Neuronal stem cell (in vitro differentiated cells): ENCODE data around the gene UGT1A3.
A peak's percentile ranks its signal among the peaks of the same experiment; 100 is the strongest.

ENCODE experiments used
- DNase-seq: peaks from one replicate; pipeline ENCODE4 v3.0.0-alpha.2; 2013; ENCODE audit warnings: low spot score
- H2AFZ ChIP-seq: one replicate; pipeline ENCODE4 v1.6.1; 2013; ENCODE audit warnings: mild to moderate bottlenecking, low read length, inconsistent platforms
- H2AK5ac ChIP-seq: 2 replicates; pipeline ENCODE4 v1.6.1; 2013; ENCODE audit warnings: low read depth, mild to moderate bottlenecking, inconsistent platforms, low read length, moderate library complexity, mixed read lengths
- H2BK120ac ChIP-seq: 2 replicates; pipeline ENCODE4 v1.6.1; 2013; ENCODE audit warnings: low read depth, mild to moderate bottlenecking, inconsistent platforms, low read length, moderate library complexity, mixed read lengths
- H2BK12ac ChIP-seq: one replicate; pipeline ENCODE4 v1.6.1; 2013; ENCODE audit warnings: low read length, inconsistent platforms
- H2BK15ac ChIP-seq: 2 replicates; pipeline ENCODE4 v1.6.1; 2013; ENCODE audit warnings: mild to moderate bottlenecking, low read length, inconsistent platforms, mixed read lengths
- H2BK5ac ChIP-seq: one replicate; pipeline ENCODE4 v1.6.1; 2013; ENCODE audit warnings: inconsistent platforms, mild to moderate bottlenecking, low read length, moderate library complexity
- H3K14ac ChIP-seq: one replicate; pipeline ENCODE4 v1.6.1; 2013; ENCODE audit warnings: low read length, inconsistent platforms
- H3K18ac ChIP-seq: 2 replicates; pipeline ENCODE4 v1.6.1; 2013; ENCODE audit warnings: low read length, inconsistent platforms
- H3K23ac ChIP-seq: 2 replicates; pipeline ENCODE4 v1.6.1; 2013; ENCODE audit warnings: low read depth, mild to moderate bottlenecking, mixed read lengths, low read length, inconsistent platforms; ENCODE audit not compliant: poor library complexity
- H3K27ac ChIP-seq: replicated peaks from 3 replicates; pipeline ENCODE4 v1.5.1; 2013; ENCODE audit warnings: low read length, inconsistent platforms
- H3K27me3 ChIP-seq, 3 experiments: 2 replicates each; pipeline ENCODE4 v1.6.1; 2013; ENCODE audit warnings: low read length in 3 of 3, mild to moderate bottlenecking in 2 of 3, inconsistent platforms in 1 of 3, low read depth in 1 of 3, mixed read lengths in 1 of 3, moderate library complexity in 1 of 3; ENCODE audit not compliant: control insufficient read depth in 3 of 3, insufficient read depth in 3 of 3
- H3K36me3 ChIP-seq, 2 donors: replicated peaks in 1 of 2; 2 replicates each; pipeline ENCODE4 v1.6.1; 2013; ENCODE audit warnings: low read length in 2 of 2; ENCODE audit not compliant: control insufficient read depth in 2 of 2, insufficient read depth in 2 of 2
- H3K4ac ChIP-seq: 2 replicates; pipeline ENCODE4 v1.6.1; 2013; ENCODE audit warnings: inconsistent platforms, mild to moderate bottlenecking, low read length, moderate library complexity
- H3K4me1 ChIP-seq, 2 donors: 1 replicate in 1 of 2; 2 replicates in 1 of 2; pipeline ENCODE4 v1.6.1; 2013; ENCODE audit warnings: low read length in 2 of 2, low read depth in 1 of 2; ENCODE audit not compliant: control insufficient read depth in 2 of 2, insufficient read depth in 1 of 2
- H3K4me2 ChIP-seq: one replicate; pipeline ENCODE4 v1.6.1; 2013; ENCODE audit warnings: mild to moderate bottlenecking, low read length, inconsistent platforms; ENCODE audit not compliant: insufficient read depth, poor library complexity, severe bottlenecking
- H3K4me3 ChIP-seq, 2 donors: 2 replicates each; pipeline ENCODE4 v1.5.1; 2013; ENCODE audit warnings: low read length in 2 of 2, mild to moderate bottlenecking in 2 of 2, inconsistent platforms in 1 of 2, moderate library complexity in 1 of 2
- H3K79me1 ChIP-seq: one replicate; pipeline ENCODE4 v1.6.1; 2013; ENCODE audit warnings: low read depth, mild to moderate bottlenecking, inconsistent platforms, low read length, moderate library complexity
- H3K9ac ChIP-seq: one replicate; pipeline ENCODE4 v1.6.1; 2013; ENCODE audit warnings: mild to moderate bottlenecking, low read depth, low read length, inconsistent platforms; ENCODE audit not compliant: poor library complexity
- H3K9me3 ChIP-seq, 2 donors: replicated peaks in 1 of 2; 2 replicates each; pipeline versions ENCODE3 to v1.6.1; 2013; ENCODE audit warnings: low read length in 2 of 2, mild to moderate bottlenecking in 2 of 2, inconsistent platforms in 1 of 2, low read depth in 1 of 2, mixed read lengths in 1 of 2, moderate library complexity in 1 of 2; ENCODE audit not compliant: control insufficient read depth in 2 of 2, insufficient read depth in 1 of 2
- H4K8ac ChIP-seq: one replicate; pipeline ENCODE4 v1.6.1; 2013; ENCODE audit warnings: low read depth, mild to moderate bottlenecking, inconsistent platforms, low read length, moderate library complexity
- H4K91ac ChIP-seq: one replicate; pipeline ENCODE4 v1.6.1; 2013; ENCODE audit warnings: low read length, low read depth, mild to moderate bottlenecking, inconsistent platforms; ENCODE audit not compliant: poor library complexity
- WGBS, 2 donors: extraction: QIAGEN DNeasy Blood & Tissue Kit; methylation state at CpG; one replicate each; pipeline ENCODE4 v1.1.7; 2013; ENCODE audit warnings: missing lambda C conversion rate in 2 of 2, mixed read lengths in 1 of 2; ENCODE audit not compliant: insufficient read length in 2 of 2, insufficient replicate concordance in 1 of 2; ENCODE audit errors: extremely low coverage in 2 of 2; 5-methylcytosine and 5-hydroxymethylcytosine counted together

The UGT1A3 gene

DNA sequence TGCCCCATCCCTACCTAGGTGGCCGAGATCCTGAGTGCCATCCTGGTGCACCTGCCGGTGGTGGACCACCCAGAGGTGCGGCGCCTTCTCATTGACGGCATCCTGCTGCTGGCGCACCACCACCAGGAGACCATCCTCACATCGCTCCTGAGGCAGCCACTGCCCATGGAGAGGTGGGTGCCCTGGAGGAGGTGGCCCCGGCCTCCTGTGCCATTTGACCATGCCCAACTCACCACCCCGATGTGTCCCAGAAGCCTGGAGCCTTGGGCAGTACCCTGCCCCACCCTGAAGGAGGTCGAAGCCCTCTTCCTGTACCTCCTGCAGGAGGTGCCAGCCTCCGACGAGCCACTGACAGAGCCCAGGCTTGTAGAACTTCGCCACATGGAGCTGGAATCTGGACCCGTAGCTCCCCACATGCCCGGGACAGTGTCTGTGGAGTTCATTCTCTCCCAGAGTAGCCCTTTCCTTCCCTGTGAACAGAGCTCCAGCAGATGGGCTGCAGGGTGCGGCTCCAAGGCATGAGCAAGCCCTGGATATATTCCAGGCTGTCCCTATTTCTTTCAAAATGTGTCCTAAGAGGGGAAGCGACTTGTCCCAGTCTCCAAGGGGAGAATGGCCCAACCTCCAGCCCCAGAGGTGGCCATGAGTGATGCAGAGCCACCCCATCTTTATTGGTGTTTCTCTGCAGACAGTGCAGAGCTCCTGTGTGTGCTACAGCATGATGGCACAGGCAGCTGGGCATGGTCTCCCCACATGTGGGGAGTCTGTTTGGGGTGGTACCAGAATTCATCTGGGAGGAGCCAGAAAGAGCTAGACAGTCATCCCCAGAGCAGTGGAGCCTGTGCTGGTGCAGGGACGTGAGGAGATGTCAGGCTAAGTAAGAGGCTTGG, 91.3 kb downstream of the UGT1A3 start:
- Histone ChIP-seq H3K23ac (no peak overlapping the region), H4K8ac (no peak overlapping the region), H4K91ac (no peak overlapping the region), H3K79me1 (no peaks in the 10 kb centered on the region), H3K4ac (no peak overlapping the region), H3K4me1 (peaks cover 0 to 2% of the 10 kb centered on the region in 2 donors), H2BK120ac (no peak overlapping the region), H2AFZ (no peak overlapping the region), H2AK5ac (no peak overlapping the region), H3K9ac (no peak overlapping the region), H3K27me3 (peaks cover 0 to 3% (median 0%) of the 10 kb centered on the region in 3 experiments), H3K4me2 (no peak overlapping the region), H3K36me3 (no peaks in the 10 kb centered on the region), H2BK15ac (no peak overlapping the region), H2BK5ac (peak overlapping the region; percentile 30), H3K9me3 (no peaks in the 10 kb centered on the region), H3K27ac (no peak overlapping the region), H3K14ac (no peak overlapping the region), H3K18ac (peak overlapping the region; percentile 59), H2BK12ac (no peak overlapping the region), H3K4me3 (no peak overlapping the region)
- no CpG with 5 or more reads among the region's 18 CpGs for WGBS, 2 donors
- DNase-seq: no peak

DNA sequence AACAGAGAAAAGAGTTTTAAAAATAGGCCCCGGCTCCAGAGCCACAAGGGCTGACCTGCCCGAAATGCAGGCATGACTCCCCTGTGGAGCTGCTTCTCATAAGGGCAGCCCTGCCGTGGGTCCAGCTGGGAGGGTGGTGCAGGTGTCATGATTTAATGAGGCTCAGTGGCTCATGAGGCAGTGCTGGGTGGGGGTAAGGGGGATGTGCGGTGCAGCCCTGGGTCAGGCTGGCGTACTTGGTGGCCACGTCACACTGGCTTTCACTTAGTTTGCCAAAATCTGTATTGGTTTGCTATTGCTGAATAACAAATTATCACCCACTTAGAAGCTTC, 91.9 kb downstream of the UGT1A3 start:
- Histone ChIP-seq H3K14ac (no peak overlapping the region), H3K27me3 (peaks cover 0 to 3% (median 0%) of the 10 kb centered on the region in 3 experiments), H3K9ac (no peak overlapping the region), H3K4me2 (no peak overlapping the region), H2AK5ac (no peak overlapping the region), H3K4ac (no peak overlapping the region), H3K9me3 (no peaks in the 10 kb centered on the region), H4K91ac (no peak overlapping the region), H2BK120ac (no peak overlapping the region), H3K79me1 (no peaks in the 10 kb centered on the region), H4K8ac (no peak overlapping the region), H3K36me3 (no peaks in the 10 kb centered on the region), H2BK15ac (no peak overlapping the region), H3K23ac (no peak overlapping the region), H3K4me3 (no peak overlapping the region), H3K27ac (no peak overlapping the region), H2BK12ac (no peak overlapping the region), H2BK5ac (no peak overlapping the region), H2AFZ (no peak overlapping the region), H3K18ac (peak overlapping the region; percentile 27), H3K4me1 (peaks cover 0 to 2% of the 10 kb centered on the region in 2 donors)
- no peak for DNase-seq
- WGBS, 2 donors: no CpG with 5 or more reads among the region's 6 CpGs

DNA sequence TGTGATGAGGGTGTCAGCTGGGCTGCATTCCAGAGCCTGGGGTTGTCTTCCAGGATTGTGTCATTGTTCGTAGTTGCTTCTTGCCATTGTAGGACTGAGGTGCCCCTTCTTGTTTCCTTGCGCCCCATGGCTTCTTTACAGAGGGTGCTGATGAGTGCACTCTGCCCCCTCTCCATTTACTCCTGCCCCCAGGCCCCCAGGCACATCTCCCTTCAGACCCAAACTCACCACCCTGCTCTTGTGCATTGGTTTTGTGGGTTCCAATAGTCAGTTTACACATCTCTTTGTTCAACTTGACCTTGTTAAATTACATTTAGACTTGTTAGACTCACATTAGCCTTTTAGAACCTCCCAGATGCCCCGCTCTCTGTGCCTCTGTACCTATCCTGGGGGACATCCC, 92.4 kb downstream of the UGT1A3 start:
- Histone ChIP-seq H2BK120ac (no peak overlapping the region), H2AFZ (no peak overlapping the region), H3K4me2 (no peak overlapping the region), H2BK12ac (no peak overlapping the region), H3K27me3 (peaks cover 0 to 3% (median 0%) of the 10 kb centered on the region in 3 experiments), H3K14ac (no peak overlapping the region), H3K4me1 (peaks cover 0 to 2% of the 10 kb centered on the region in 2 donors), H3K18ac (no peak overlapping the region), H4K91ac (no peak overlapping the region), H3K79me1 (no peaks in the 10 kb centered on the region), H2AK5ac (no peak overlapping the region), H2BK5ac (no peak overlapping the region), H3K9me3 (no peaks in the 10 kb centered on the region), H3K27ac (no peak overlapping the region), H3K4me3 (no peak overlapping the region), H3K36me3 (no peaks in the 10 kb centered on the region), H3K9ac (no peak overlapping the region), H4K8ac (no peak overlapping the region), H3K4ac (no peak overlapping the region), H3K23ac (no peak overlapping the region), H2BK15ac (no peak overlapping the region)
- no CpG with 5 or more reads among the region's 3 CpGs for WGBS, 2 donors
- DNase-seq: no peak

DNA sequence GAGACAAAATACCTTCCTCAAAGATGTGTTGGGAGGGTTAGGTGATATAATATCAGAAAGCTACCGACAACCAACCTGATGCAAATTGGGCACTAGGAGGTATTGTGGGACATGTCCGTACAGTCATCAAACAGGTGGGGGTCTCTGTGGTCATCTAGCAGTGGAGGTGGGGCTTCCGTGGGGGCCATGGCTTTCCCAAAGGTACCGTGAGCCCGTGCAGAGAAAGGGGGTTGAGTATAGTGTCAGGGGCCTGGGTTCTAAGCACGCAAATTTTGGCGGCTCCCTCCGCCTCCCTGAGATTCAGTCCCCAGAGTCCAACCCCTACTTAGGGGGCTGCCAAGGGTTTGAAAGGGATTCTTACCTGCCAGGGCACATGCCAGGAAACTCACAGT, 92.9 kb downstream of the UGT1A3 start:
- peak overlapping the region; percentile 79 for H3K14ac ChIP-seq
- no CpG with 5 or more reads among the region's 8 CpGs for WGBS, 2 donors
- H3K23ac ChIP-seq: no peak overlapping the region
- H3K18ac ChIP-seq: no peak overlapping the region
- H3K4ac ChIP-seq: peak overlapping the region; percentile 77
- peaks cover 0 to 3% (median 0%) of the 10 kb centered on the region in 3 experiments for H3K27me3 ChIP-seq
- no peak overlapping the region for H3K4me3 ChIP-seq
- no peak overlapping the region for H2BK120ac ChIP-seq
- DNase-seq: no peak
- no peak overlapping the region for H4K8ac ChIP-seq
- H3K9me3 ChIP-seq: no peaks in the 10 kb centered on the region
- no peak overlapping the region for H2BK15ac ChIP-seq
- H3K27ac ChIP-seq: no peak overlapping the region
- no peaks in the 10 kb centered on the region for H3K79me1 ChIP-seq
- no peak overlapping the region for H4K91ac ChIP-seq
- peak overlapping the region; percentile 16 for H2BK12ac ChIP-seq
- H3K4me2 ChIP-seq: no peak overlapping the region
- no peak overlapping the region for H3K9ac ChIP-seq
- H2AFZ ChIP-seq: no peak overlapping the region
- H2AK5ac ChIP-seq: no peak overlapping the region
- peaks cover 0 to 2% of the 10 kb centered on the region in 2 donors for H3K4me1 ChIP-seq
- peak overlapping the region; percentile 44 for H2BK5ac ChIP-seq
- no peaks in the 10 kb centered on the region for H3K36me3 ChIP-seq
